Mesendoderm (in vitro differentiated cells): ENCODE data around the gene ABCC1.
"Not testable (repeated sequence)": the region's sequence is repeated elsewhere in the genome, so short reads cannot be mapped to it uniquely, and the experiment has no call there.

Source experiments
- DNase-seq: peaks from one replicate; pipeline ENCODE4 v3.0.0; 2013
- H2AK5ac ChIP-seq: 2 replicates; pipeline ENCODE4 v1.6.1; 2013; ENCODE audit warnings: low read length, inconsistent platforms
- H2BK120ac ChIP-seq: 2 replicates; pipeline ENCODE4 v1.6.1; 2013; ENCODE audit warnings: low read depth, mild to moderate bottlenecking, low read length, moderate library complexity, mixed read lengths
- H2BK15ac ChIP-seq: replicated peaks from 2 replicates; pipeline ENCODE4 v1.6.1; 2013; ENCODE audit warnings: low read depth, mild to moderate bottlenecking, moderate library complexity
- H2BK5ac ChIP-seq: 2 replicates; pipeline ENCODE4 v1.6.1; 2013; ENCODE audit warnings: low read length, inconsistent platforms
- H3K18ac ChIP-seq: 2 replicates; pipeline ENCODE4 v1.6.1; 2013; ENCODE audit warnings: mild to moderate bottlenecking, low read length, mixed read lengths
- H3K23ac ChIP-seq: one replicate; pipeline ENCODE4 v1.6.1; 2013; ENCODE audit warnings: low read length
- H3K27ac ChIP-seq: 2 replicates; pipeline ENCODE4 v1.5.1; 2013; ENCODE audit warnings: low read depth, mild to moderate bottlenecking, inconsistent platforms, low read length, moderate library complexity
- H3K27me3 ChIP-seq: 2 replicates; pipeline ENCODE4 v1.6.1; 2013; ENCODE audit warnings: low read length, control low read depth, mild to moderate bottlenecking, inconsistent platforms; ENCODE audit not compliant: insufficient read depth, poor library complexity
- H3K36me3 ChIP-seq: 2 replicates; pipeline ENCODE4 v1.6.1; 2013; ENCODE audit warnings: low read length, inconsistent platforms; ENCODE audit not compliant: control insufficient read depth, insufficient read depth
- H3K4ac ChIP-seq: one replicate; pipeline ENCODE4 v1.6.1; 2013; ENCODE audit warnings: low read depth, mild to moderate bottlenecking, low read length, moderate library complexity
- H3K4me1 ChIP-seq: 2 replicates; pipeline ENCODE4 v1.6.1; 2013; ENCODE audit warnings: low read depth, low read length, inconsistent platforms; ENCODE audit not compliant: control insufficient read depth
- H3K4me2 ChIP-seq: 2 replicates; pipeline ENCODE4 v1.6.1; 2013; ENCODE audit warnings: low read length
- H3K4me3 ChIP-seq: 2 replicates; pipeline ENCODE4 v1.5.1; 2013; ENCODE audit warnings: mild to moderate bottlenecking, low read length
- H3K56ac ChIP-seq: one replicate; pipeline ENCODE4 v1.6.1; 2013; ENCODE audit warnings: low read length
- H3K79me1 ChIP-seq: 2 replicates; pipeline ENCODE4 v1.6.1; 2013; ENCODE audit warnings: low read length, inconsistent platforms
- H3K79me2 ChIP-seq: 2 replicates; pipeline ENCODE4 v1.6.1; 2013; ENCODE audit warnings: mild to moderate bottlenecking, low read length; ENCODE audit not compliant: control insufficient read depth, insufficient read depth
- H3K9ac ChIP-seq: 2 replicates; pipeline ENCODE4 v1.6.1; 2013; ENCODE audit warnings: low read length, inconsistent platforms
- H4K5ac ChIP-seq: one replicate; pipeline ENCODE4 v1.6.1; 2013; ENCODE audit warnings: low read length
- H4K8ac ChIP-seq: one replicate; pipeline ENCODE4 v1.6.1; 2013; ENCODE audit warnings: low read depth, mild to moderate bottlenecking, control low read depth, low read length, moderate library complexity
- WGBS: extraction: QIAGEN DNeasy Blood & Tissue Kit; methylation state at CpG from one replicate; pipeline ENCODE4 v1.1.7; 2013; ENCODE audit warnings: low lambda C conversion rate, missing lambda C conversion rate; ENCODE audit not compliant: insufficient coverage; ENCODE audit errors: extremely low coverage; 5-methylcytosine and 5-hydroxymethylcytosine counted together

ABCC1 gene

DNA sequence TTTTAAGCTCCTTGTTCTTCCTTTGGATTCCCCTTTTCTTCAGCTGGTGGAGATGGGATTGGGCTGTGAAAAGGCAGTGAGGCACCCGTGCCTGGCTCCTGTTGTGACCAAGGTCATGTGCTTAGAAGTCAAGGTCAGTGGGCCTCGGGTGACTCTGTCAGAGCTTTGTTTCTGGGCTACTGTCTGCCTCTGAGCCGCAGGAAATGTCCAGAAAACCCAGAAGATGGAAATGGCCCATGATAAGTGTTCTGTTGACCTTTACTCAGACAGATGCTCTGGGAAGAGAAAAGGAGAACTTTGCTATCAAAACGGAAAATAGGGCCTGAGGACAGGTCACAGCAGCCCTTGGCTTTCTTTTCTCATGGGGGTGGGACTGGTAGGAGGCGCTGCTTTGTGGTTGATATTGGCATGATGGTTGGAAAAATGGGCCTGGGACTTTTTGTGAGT, 2.9 kb downstream of the ABCC1 start:
- H3K27me3 ChIP-seq: no peaks in the 10 kb centered on the region
- H2BK5ac ChIP-seq: no peak overlapping the region
- H3K18ac ChIP-seq: no peak overlapping the region
- no peak overlapping the region for H2BK15ac ChIP-seq
- H3K23ac ChIP-seq: no peak overlapping the region
- peaks cover 20% of the 10 kb centered on the region for H3K79me1 ChIP-seq
- H3K27ac ChIP-seq: no peak overlapping the region
- H2AK5ac ChIP-seq: no peak overlapping the region
- no peak overlapping the region for H3K4me2 ChIP-seq
- H3K36me3 ChIP-seq: no peaks in the 10 kb centered on the region
- WGBS: no CpG with 5 or more reads among the region's 5 CpGs
- peak overlapping the region; percentile 42 for H3K56ac ChIP-seq
- H3K79me2 ChIP-seq: peaks cover 70% of the 10 kb centered on the region
- no peak overlapping the region for H3K9ac ChIP-seq
- no peak overlapping the region for H3K4ac ChIP-seq
- H2BK120ac ChIP-seq: no peak overlapping the region
- no peak overlapping the region for H4K5ac ChIP-seq
- no peak for DNase-seq
- no peak overlapping the region for H3K4me3 ChIP-seq
- no peaks in the 10 kb centered on the region for H3K4me1 ChIP-seq
- no peak overlapping the region for H4K8ac ChIP-seq

DNA sequence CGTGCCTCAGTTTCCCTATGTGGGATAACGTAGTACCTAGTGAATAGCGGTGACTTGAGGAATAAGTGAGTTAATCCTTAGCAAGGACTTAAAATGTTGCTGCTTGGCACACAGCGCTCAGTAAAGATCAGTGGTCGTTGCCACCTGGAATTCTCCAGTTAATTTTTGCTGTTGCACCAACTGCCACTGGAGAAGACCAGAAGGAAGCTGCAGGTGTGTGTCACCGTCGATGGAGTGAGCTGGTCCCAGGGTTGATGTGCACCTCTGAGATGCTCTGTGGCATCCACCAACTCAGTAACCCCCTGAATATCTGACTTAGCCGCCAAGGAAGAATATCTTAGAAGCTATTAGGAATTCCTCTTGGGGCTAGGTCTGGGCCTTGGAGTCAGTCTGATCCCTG, 4.1 kb downstream of the ABCC1 start:
- H4K5ac ChIP-seq: no peak overlapping the region
- peaks cover 80% of the 10 kb centered on the region for H3K79me2 ChIP-seq
- H2AK5ac ChIP-seq: no peak overlapping the region
- no peak overlapping the region for H3K27ac ChIP-seq
- H3K4me3 ChIP-seq: no peak overlapping the region
- no peaks in the 10 kb centered on the region for H3K36me3 ChIP-seq
- H2BK5ac ChIP-seq: no peak overlapping the region
- H3K56ac ChIP-seq: no peak overlapping the region
- H3K4me1 ChIP-seq: peaks cover 3% of the 10 kb centered on the region
- no peak overlapping the region for H3K9ac ChIP-seq
- H2BK15ac ChIP-seq: no peak overlapping the region
- H3K4ac ChIP-seq: no peak overlapping the region
- H3K18ac ChIP-seq: no peak overlapping the region
- DNase-seq: no peak
- no peak overlapping the region for H2BK120ac ChIP-seq
- no peak overlapping the region for H4K8ac ChIP-seq
- H3K27me3 ChIP-seq: no peaks in the 10 kb centered on the region
- no CpG with 5 or more reads among the region's 8 CpGs for WGBS
- no peak overlapping the region for H3K23ac ChIP-seq
- no peak overlapping the region for H3K4me2 ChIP-seq
- peaks cover 22% of the 10 kb centered on the region for H3K79me1 ChIP-seq

DNA sequence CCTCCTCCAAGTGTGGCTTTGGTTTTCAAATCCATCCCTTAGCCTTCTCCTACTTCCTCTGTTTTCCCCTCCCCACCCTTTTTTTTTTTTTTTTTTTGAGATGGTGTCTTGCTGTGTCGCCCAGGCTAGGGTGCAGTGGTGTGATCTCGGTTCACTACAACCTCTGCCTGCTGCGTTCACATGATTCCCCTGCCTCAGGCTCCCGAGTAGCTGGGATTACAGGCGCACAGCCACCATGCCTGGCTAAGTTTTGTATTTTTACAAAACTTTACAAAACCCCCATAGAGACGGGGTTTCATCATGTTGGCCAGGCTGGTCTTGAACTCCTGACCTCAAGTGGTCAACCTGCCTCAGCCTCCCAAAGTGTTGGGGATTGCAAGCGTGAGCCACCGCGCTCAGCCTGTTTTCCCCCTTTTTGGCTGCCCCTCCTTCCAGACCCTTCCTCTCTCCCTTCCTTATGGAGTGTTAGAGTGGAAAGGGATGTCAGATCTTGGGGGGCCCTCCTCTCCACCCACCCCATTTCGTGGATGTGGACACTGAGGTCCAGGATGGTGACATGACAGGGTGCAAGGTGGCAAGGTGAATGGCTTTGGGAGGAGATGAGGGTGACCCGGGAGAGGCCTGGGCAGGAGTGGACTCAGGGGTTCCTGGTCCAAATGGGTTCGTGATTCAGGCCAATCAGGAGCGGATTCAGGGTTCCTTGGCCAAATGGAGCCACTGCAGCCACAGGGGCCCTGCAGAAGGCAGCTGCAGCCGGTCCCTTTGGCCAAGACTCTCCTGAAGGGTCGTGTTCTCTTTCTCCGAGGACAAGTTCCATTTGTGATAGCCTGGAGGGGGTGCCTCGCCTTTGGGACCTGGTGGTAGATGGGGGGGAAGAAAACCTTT, 4.8 kb downstream of the ABCC1 start:
- H3K9ac ChIP-seq: no peak overlapping the region
- no peak overlapping the region for H3K27ac ChIP-seq
- no peak overlapping the region for H3K56ac ChIP-seq
- H2BK120ac ChIP-seq: no peak overlapping the region
- H3K27me3 ChIP-seq: no peaks in the 10 kb centered on the region
- no peak overlapping the region for H3K4ac ChIP-seq
- no CpG with 5 or more reads among the region's 17 CpGs for WGBS
- H3K4me3 ChIP-seq: no peak overlapping the region
- no peak overlapping the region for H4K5ac ChIP-seq
- no peak overlapping the region for H2BK5ac ChIP-seq
- DNase-seq: no peak
- no peak overlapping the region for H3K4me2 ChIP-seq
- no peak overlapping the region for H3K23ac ChIP-seq
- H2BK15ac ChIP-seq: no peak overlapping the region
- H2AK5ac ChIP-seq: no peak overlapping the region
- H3K36me3 ChIP-seq: no peaks in the 10 kb centered on the region
- peaks cover 25% of the 10 kb centered on the region for H3K79me1 ChIP-seq
- no peak overlapping the region for H4K8ac ChIP-seq
- H3K18ac ChIP-seq: no peak overlapping the region
- peaks cover 87% of the 10 kb centered on the region for H3K79me2 ChIP-seq
- peaks cover 7% of the 10 kb centered on the region for H3K4me1 ChIP-seq

DNA sequence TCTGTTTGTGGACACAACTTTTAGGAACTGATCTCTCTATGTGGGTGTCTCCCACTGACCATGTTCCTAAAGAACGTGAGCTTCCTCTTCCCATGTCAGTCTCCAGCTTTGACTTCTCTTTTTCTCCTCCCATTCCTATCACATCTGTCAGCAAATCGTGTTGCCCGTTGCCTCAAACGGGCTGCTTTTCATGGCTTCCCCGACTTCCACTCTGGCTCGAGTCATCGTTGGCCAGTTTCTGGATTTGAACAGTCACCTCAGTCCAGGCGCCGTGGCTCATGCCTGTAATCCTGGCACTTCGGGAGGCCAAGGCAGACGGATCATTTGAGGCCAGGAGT, 5.4 kb downstream of the ABCC1 start:
- H2AK5ac ChIP-seq: no peak overlapping the region
- H3K27ac ChIP-seq: no peak overlapping the region
- no peak overlapping the region for H3K4me3 ChIP-seq
- H4K8ac ChIP-seq: no peak overlapping the region
- no peak overlapping the region for H4K5ac ChIP-seq
- DNase-seq: no peak
- no peak overlapping the region for H3K9ac ChIP-seq
- H2BK5ac ChIP-seq: no peak overlapping the region
- H2BK120ac ChIP-seq: no peak overlapping the region
- no peak overlapping the region for H2BK15ac ChIP-seq
- no peak overlapping the region for H3K4me2 ChIP-seq
- no peak overlapping the region for H3K18ac ChIP-seq
- no peak overlapping the region for H3K56ac ChIP-seq
- H3K79me2 ChIP-seq: peaks cover 92% of the 10 kb centered on the region
- H3K23ac ChIP-seq: no peak overlapping the region
- peaks cover 25% of the 10 kb centered on the region for H3K79me1 ChIP-seq
- H3K27me3 ChIP-seq: no peaks in the 10 kb centered on the region
- no peak overlapping the region for H3K4ac ChIP-seq
- no CpG with 5 or more reads among the region's 11 CpGs for WGBS
- no peaks in the 10 kb centered on the region for H3K36me3 ChIP-seq
- H3K4me1 ChIP-seq: peaks cover 9% of the 10 kb centered on the region

DNA sequence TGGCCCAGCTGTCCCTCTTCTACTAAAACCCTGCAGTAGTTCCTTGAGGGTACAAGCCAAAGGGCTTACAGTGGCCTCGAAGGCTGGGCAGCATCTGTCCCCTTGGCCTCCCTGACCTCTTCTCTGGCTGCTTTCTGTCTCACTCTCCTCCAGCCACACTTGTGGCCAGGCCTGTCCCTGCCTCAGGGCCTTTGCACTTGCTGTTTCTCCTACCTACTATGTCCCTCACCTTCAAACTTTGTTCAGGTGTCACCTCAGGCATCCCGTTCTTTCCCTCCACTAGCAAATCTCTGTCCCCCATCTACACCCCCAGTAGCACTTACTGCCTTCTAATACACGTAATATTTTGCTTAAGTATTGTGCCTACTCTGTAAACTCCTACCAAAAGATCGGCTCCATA, 6.0 kb downstream of the ABCC1 start:
- Histone ChIP-seq H3K18ac (no peak overlapping the region), H3K4me3 (no peak overlapping the region), H2BK5ac (no peak overlapping the region), H3K27me3 (no peaks in the 10 kb centered on the region), H3K4ac (no peak overlapping the region), H2BK15ac (no peak overlapping the region), H3K4me1 (peaks cover 9% of the 10 kb centered on the region), H3K36me3 (no peaks in the 10 kb centered on the region), H3K56ac (no peak overlapping the region), H3K4me2 (no peak overlapping the region), H2AK5ac (no peak overlapping the region), H4K5ac (no peak overlapping the region), H4K8ac (no peak overlapping the region), H2BK120ac (no peak overlapping the region), H3K23ac (no peak overlapping the region), H3K27ac (no peak overlapping the region), H3K9ac (no peak overlapping the region), H3K79me2 (peaks cover 92% of the 10 kb centered on the region), H3K79me1 (peaks cover 25% of the 10 kb centered on the region)
- no peak for DNase-seq
- WGBS: no CpG with 5 or more reads among the region's 4 CpGs

DNA sequence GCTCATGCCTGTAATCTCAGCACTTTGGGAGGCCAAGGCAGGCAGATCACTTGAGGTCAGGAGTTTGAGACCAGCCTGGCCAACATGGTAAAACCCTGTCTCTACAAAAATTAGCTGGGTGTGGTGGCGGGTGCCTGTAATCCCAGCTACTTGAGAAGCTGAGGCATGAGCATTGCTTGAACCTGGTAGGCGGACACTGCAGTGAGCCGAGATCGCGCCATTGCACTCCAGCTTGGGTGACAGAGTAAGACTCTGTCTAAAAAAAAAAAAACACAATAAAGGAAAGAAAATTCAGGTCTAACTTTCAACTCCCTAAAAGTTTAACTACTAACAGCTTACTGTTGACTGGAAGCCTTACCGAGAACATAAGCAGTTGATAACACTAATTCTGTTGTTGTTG, 6.7 kb downstream of the ABCC1 start:
- H2BK5ac ChIP-seq, H3K18ac ChIP-seq, H3K9ac ChIP-seq, H4K8ac ChIP-seq, H2AK5ac ChIP-seq, H3K23ac ChIP-seq, H3K36me3 ChIP-seq, DNase-seq, H3K4me2 ChIP-seq, H4K5ac ChIP-seq, H3K56ac ChIP-seq, H3K4me3 ChIP-seq, H2BK15ac ChIP-seq, H3K4ac ChIP-seq, H3K27ac ChIP-seq, H3K27me3 ChIP-seq, H2BK120ac ChIP-seq: not testable (repeated sequence)
- Histone ChIP-seq H3K79me2 (peaks cover 90% of the 10 kb centered on the region), H3K4me1 (peaks cover 11% of the 10 kb centered on the region), H3K79me1 (peaks cover 28% of the 10 kb centered on the region)
- WGBS: no CpG with 5 or more reads among the region's 6 CpGs
